C4-2B (cell line): ENCODE results near the gene LIPM.

Source experiments
- CTCF ChIP-seq: fragments of 450-650 bp; conservative IDR thresholded peaks from 2 replicates; pipeline ENCODE4 v1.5.1; 2017; ENCODE audit warnings: mild to moderate bottlenecking
- ZFX ChIP-seq: fragments of 450-650 bp; IDR thresholded peaks from 2 replicates; pipeline ENCODE4 v1.6.1; 2017

- no peak for TF ChIP-seq CTCF
- no peak for TF ChIP-seq ZFX
Observed at GRCh38 chr10:88813200-88813599, 10.7 kb downstream of the LIPM start.
